GM12874 (cell line): ENCODE results near the gene MYO5A.

Experiments
- TF ChIP-seq, protein P1 (sequence below): IDR thresholded peaks from 2 replicates; pipeline ENCODE4 v1.5.1; 2011; ENCODE audit warnings: low read depth, mild to moderate bottlenecking, control low read depth, low read length, moderate library complexity; ENCODE audit not compliant: insufficient read depth

The MYO5A gene

DNA sequence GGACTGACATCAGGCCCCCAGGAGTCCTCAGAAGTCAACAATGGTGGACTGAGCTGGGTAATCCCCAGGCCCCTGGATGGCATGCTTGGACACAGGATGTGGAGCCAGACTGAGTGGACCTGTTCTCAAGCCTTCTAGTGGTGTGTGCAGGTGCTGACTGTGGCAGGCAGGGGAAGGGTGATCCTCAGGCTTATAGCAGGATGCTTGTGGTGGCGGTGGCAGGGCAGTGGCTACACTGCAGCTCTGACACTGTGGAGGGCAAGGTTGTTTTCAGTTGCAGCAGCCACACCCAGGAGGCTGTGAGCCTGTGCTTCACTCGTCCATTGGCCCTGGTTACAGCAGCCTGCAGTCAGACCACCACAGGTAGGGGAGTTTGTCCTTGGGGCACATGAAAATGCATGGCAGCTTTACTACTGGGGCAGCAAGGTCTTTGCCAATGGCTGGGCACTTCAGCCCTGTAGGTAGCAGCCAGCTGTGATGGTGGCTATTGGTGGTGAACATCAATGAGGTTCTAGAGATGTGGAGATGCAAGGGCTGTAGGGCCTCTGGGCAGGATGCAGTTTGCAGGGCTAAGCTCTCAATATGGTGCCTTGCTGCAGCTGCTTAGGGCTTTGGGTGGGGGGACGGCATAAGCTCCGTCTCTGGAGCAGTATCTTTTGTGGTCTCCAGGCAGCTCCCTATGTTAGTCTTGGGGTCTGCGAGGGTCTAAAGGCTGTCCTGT is 17.5 kb upstream of the MYO5A start:
- TF ChIP-seq, protein P1, sequence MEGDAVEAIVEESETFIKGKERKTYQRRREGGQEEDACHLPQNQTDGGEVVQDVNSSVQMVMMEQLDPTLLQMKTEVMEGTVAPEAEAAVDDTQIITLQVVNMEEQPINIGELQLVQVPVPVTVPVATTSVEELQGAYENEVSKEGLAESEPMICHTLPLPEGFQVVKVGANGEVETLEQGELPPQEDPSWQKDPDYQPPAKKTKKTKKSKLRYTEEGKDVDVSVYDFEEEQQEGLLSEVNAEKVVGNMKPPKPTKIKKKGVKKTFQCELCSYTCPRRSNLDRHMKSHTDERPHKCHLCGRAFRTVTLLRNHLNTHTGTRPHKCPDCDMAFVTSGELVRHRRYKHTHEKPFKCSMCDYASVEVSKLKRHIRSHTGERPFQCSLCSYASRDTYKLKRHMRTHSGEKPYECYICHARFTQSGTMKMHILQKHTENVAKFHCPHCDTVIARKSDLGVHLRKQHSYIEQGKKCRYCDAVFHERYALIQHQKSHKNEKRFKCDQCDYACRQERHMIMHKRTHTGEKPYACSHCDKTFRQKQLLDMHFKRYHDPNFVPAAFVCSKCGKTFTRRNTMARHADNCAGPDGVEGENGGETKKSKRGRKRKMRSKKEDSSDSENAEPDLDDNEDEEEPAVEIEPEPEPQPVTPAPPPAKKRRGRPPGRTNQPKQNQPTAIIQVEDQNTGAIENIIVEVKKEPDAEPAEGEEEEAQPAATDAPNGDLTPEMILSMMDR, result no peak

DNA sequence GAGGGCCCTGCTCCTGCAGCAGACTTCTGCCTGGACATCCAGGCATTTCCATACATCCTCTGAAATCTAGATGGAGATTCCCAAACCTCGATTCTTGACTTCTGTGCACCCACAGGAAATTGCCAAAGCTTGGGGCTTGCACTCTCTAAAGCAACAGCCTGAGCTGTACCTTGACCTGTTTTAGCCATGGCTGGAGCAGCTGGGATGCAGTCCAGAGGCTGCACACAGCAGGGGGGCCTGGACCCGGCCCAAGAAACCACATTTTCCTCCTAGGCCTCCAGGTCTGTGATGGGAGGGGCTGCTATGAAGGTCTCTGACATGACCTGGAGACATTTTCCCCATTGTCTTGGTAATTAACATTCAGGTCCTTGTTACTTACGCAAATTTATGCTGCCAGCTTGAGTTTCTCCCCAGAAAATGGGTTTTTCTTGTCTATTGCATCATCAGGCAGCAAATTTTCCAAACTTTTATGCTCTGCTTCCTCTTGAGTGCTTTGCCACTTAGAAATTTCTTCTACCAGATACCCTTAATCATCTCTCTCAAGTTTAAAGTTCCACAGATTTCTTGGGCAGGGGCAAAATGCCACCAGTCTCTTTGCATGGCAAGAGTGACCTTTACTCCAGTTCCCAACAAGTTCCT is 11.8 kb upstream of the MYO5A start:
- TF ChIP-seq, protein P1, result no peak

DNA sequence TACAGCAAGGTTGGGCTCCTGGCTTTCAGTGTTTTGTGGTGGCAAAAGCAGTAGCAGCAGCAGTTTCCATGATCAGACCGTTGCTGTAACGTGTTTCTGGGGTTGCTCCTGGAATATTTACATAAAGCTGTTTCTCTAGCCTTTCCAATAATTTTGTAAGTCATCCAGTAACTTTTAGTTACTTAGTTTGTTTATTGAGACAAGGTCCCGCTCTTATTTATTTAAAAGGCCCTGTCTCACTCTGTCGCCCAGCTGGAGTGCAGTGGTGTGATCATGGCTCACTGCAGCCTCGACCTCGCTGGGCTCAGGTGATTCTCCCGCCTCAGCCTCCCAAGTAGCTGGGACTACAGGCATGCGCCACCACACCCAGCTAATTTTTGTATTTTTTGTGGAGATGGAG is 8.8 kb upstream of the MYO5A start:
- TF ChIP-seq, protein P1, result no peak

DNA sequence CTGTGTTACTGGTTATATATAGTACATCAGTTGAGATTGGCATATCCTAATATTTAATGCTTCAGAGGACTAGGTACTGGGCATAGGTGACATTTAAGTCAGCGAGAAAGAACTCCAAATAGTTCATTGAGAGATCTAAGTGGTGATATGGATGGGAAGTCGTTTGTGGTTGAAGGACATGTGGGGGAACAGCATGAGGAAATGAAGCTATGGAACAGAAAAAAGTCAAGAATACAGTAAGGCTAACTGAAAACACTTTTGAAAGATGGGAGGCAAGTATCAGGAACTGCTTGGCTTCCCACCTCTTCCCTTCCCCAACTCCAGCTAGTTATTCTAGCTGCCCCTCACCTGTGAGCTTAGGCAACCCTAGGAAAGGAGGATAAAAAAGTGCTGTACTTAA is 3.7 kb upstream of the MYO5A start:
- TF ChIP-seq, protein P1, result no peak

DNA sequence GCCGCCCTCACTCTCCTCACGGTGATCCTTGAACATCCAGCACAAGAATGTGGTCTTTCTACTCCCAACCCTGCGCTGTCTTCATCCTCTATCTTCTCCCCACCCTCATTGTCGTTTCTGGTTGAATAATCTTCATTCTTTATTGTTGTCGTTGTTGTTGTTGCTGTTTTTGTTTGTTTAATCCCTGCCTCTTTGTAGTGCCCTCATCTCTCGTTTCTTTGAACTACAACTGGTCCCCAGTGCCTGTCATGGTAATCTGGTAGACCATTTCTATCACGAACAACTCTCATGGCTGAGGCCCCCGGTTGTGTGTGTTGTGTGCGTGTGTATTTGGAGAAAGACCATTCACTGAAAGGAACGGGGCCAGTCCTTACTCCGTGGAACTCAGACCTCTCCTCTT is 1.3 kb upstream of the MYO5A start:
- TF ChIP-seq, protein P1, result no peak

DNA sequence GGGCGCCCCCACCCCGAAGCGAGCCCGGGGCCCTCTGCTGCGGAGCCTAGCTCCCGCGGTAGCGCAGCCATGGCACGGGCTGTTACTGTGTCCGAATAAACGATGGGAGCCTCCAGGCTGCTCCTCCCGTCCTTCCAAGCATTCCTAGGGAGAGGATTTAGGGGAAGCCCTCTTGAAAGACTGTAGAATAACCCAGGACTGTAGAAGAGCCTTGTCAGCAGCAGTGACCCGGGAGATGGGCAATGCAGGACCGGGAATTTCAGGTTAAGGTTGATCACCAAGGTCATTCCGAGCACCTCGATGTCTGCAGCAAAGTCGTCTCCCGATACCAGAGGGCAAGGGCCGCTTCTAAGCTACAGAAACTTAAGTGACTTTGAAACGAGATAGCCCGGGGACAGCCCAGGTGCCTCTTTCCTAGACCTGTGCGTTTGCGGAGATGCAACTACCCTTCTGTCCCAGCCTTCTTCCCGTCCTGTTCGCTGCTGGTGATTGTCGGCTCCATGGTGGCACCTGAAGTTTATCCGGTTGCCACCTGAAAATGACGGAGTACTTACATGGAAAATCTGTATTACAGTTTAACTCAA is 753 bp upstream of the MYO5A start:
- TF ChIP-seq, protein P1, result no peak

DNA sequence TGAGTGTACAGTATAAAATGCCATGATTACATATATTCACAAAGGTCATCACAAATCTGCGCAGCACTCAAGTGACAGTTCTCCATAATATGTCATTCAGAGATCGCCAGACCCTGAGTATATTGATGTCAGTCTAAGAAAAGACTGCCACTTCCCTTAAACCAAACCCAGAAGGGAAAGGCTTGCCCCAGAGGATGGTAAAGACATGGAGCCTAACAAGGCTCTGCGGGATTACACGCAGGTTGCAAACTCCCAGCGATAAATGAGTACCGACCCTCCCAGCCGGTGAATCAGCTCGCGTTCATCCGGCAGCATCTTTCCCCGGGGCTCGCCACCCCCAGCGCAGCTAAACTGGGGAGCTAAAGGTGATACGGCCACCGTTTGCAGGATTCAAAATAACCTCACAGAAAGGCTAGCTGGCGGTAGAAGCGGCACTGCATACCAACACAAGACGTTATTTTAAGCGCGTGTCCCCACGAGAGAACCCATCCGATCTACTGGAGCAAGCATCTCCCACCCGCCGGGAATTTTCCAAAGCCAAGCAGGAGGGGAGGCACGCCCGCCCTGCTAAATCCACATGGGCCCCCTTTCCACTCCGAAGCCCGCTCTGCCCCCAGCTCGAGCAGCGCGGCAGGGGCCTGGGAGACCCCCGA is 643 bp downstream of the MYO5A start:
- TF ChIP-seq, protein P1, result no peak
